ENCODE results near the gene OSBP2.

DNA sequence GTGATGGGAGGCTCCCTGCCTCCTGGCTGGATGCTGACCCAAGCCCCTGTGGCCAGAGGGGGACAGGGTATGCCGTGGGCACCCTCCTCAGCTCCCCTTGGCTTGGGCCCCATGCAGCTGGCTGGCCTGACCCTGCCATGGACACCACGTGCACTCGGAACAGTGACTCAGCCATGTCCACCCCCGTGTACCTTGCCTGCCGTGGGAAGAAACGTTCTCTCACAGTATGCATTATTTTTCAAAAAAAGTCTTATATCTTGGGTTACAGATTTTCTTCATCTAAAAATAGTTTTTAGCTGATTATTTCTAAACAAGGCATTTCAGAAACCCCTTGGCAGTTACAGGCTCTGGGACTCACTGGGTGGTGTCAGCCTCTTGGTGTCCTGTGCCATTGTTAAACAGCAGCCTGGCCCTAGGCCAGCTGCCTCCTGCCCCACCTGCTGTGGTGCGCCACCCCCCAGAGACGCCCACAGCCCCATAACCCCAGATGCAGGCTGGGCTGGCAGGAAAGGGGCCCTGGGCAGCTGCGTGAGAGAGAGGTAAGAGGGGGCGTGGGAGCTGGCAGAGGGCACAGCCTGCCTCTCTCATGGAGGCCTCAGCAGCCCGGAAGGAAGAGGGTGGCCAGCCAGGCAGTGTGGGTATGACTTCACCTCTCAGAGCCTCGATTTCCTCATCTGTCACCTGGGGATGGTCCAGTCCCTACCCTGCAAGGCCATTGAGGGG is 174.2 kb downstream of the OSBP2 start:
- no peak for TF ChIP-seq BHLHE40 (IDR thresholded peaks at IDR 0.05; ENCODE audit: borderline replicate concordance)
- no peak for TF ChIP-seq HDGF (IDR thresholded peaks at IDR 0.05; ENCODE audit: borderline replicate concordance)
- no peak for TF ChIP-seq ARNT (IDR thresholded peaks at IDR 0.05)
- TF ChIP-seq FOXM1 (IDR thresholded peaks at IDR 0.05; ENCODE audit: borderline replicate concordance) = no peak
- no peak for TF ChIP-seq ELF4 (IDR thresholded peaks at IDR 0.05)
- no peak for TF ChIP-seq TARDBP (IDR thresholded peaks at IDR 0.05)
- TF ChIP-seq FOXA1 (IDR thresholded peaks at IDR 0.05) = no peak
- no peak for TF ChIP-seq SP1 (IDR thresholded peaks at IDR 0.05)
- no peak for TF ChIP-seq NFRKB (IDR thresholded peaks at IDR 0.05)
- no peak for TF ChIP-seq SUZ12 (IDR thresholded peaks at IDR 0.05)
- TF ChIP-seq, protein P1, sequence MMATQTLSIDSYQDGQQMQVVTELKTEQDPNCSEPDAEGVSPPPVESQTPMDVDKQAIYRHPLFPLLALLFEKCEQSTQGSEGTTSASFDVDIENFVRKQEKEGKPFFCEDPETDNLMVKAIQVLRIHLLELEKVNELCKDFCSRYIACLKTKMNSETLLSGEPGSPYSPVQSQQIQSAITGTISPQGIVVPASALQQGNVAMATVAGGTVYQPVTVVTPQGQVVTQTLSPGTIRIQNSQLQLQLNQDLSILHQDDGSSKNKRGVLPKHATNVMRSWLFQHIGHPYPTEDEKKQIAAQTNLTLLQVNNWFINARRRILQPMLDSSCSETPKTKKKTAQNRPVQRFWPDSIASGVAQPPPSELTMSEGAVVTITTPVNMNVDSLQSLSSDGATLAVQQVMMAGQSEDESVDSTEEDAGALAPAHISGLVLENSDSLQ (IDR thresholded peaks at IDR 0.05) = no peak
- TF ChIP-seq ZNF384 (IDR thresholded peaks at IDR 0.05) = no peak
- TF ChIP-seq FOXK2 (IDR thresholded peaks at IDR 0.05) = no peak
